WI38 (cell line): Measurements from ENCODE around the gene DCP2.
"Not testable (repeated sequence)": the region's sequence is repeated elsewhere in the genome, so short reads cannot be mapped to it uniquely, and the experiment has no call there.

Experiments
- H3K4me3 ChIP-seq: 2 replicates; pipeline ENCODE4 v1.5.1; 2011; ENCODE audit warnings: low read depth, mild to moderate bottlenecking, control low read depth, low read length
- CTCF ChIP-seq: IDR thresholded peaks from 2 replicates; pipeline ENCODE4 v1.5.1; 2012; ENCODE audit warnings: low read depth, mild to moderate bottlenecking, control low read depth, low read length

DCP2 gene

DNA sequence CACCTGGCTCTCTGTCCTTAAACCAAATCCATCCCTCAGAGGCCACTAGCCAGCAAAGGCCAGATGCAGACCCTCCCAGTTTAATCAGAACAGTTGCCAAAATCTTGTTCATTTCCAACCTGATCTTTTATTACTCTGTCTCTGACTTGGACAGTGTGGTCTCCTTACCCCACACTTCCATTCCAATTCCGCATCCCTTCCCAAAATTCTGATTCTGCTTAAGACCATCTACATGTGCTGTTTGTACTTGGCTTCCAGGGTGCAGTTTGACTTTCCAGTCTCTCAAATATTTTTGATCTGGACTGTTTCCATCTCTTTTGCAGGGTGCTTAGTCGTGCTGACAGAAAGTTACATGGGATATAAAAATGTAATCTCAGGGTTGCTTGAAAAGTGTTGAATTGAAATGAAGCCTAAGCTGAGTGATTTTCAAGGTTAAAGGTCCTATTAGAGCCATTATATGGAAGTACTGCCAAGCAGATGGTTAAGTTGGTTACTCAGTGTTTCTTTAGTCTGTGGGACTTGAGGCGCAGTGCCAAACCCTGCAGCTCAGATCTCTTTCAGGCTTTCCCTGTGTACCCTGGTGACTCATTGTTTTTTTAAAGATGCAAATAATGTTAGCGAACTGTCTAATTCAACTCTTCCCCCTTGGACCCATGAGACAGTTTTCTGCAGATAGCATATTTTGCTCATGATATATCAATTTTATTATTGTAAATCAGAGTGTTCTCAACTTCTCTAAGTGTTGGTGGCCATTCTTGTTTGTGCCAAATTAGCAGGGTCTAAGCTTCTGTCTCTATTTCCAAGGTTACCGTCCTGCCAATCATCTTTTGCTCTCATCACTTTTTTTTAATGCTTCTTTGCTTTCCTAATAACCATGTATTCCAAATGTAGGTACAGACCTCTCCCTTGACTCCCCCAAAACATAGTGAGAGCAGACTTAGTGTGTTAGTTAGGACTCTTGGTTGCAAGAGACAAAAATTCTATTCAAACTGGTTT is 18.2 kb upstream of the DCP2 start:
- TF ChIP-seq CTCF: no peak
- H3K4me3 ChIP-seq: no peak overlapping the region

- H3K4me3 ChIP-seq: not testable (repeated sequence)
Measured at GRCh38 chr5:112959872-112960271, 16.7 kb upstream of the DCP2 start.

GRCh38 chr5:112960315-112960714 is 16.3 kb upstream of the DCP2 start:
- H3K4me3 ChIP-seq: no peak overlapping the region
- no peak for TF ChIP-seq CTCF

DNA sequence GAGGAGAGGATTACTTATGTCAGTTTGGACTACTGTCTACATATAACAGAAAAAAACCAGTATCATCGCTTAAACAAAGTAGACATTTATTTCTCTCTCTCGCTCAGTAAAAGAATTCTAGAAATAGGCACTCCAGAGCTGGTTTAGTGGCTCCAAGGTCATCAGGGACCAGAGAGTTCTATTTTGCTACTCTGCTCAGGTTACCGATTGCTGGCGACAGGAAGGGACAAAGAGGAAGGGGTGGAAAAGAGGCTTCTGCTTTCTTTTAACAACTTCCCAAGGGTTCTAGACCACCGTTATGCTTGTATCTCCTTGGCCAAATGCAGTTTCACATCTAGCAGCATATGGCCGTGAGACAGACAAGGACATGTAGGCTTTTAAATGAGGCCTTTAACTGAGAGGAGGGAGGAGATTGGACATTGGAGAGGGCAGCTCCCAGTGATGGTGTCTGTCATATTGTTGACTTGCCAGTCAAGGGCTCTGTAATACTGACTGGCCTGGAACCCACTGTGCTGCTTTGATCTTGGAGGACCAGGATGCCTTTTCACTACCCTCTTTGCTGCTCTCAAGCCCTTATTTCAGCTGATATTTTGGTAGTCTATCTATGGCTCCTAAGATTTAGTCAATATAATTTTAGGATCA is 15.6 kb upstream of the DCP2 start:
- no peak for TF ChIP-seq CTCF

GRCh38 chr5:112963374-112963733 is 13.2 kb upstream of the DCP2 start:
- not testable (repeated sequence) for H3K4me3 ChIP-seq

More for the DNA sequence above, 15.6 kb upstream of the DCP2 start:
- H3K4me3 ChIP-seq: no peak overlapping the region

- no peak overlapping the region for H3K4me3 ChIP-seq
- TF ChIP-seq CTCF: no peak
Measured at GRCh38 chr5:112965733-112966306, 10.8 kb upstream of the DCP2 start.

GRCh38 chr5:112967520-112968083 is 9.0 kb upstream of the DCP2 start:
- no peak overlapping the region for H3K4me3 ChIP-seq
- no peak for TF ChIP-seq CTCF
